Transverse colon (tissue), 4 donors: ENCODE results near the gene CCSER2. TPM values are rescaled to one million over a fixed set of nuclear protein-coding genes. Genes with fewer than 3 reads are reported as not detected.

Source experiments
- DNase-seq: peaks from one replicate; pipeline ENCODE4 v3.0.0-alpha.2; 2019
- H3K27ac ChIP-seq, 4 donors: fragments of 200-600 bp; sonication (generic); 2 replicates each; pipeline ENCODE4 v1.5.1; 2016 to 2018; ENCODE audit warnings: inconsistent platforms in 4 of 4
- H3K27me3 ChIP-seq: fragments of 200-600 bp; sonication (generic); 2 replicates; pipeline ENCODE4 v1.5.1; 2017; ENCODE audit warnings: inconsistent platforms
- H3K36me3 ChIP-seq, 4 donors: fragments of 200-600 bp; sonication (generic); 2 replicates each; pipeline ENCODE4 v1.5.1; 2017 to 2019; ENCODE audit warnings: inconsistent platforms in 4 of 4
- H3K4me1 ChIP-seq, 4 donors: fragments of 200-600 bp; sonication (generic); 2 replicates each; pipeline ENCODE4 v1.5.1; 2017 to 2020; ENCODE audit warnings: inconsistent platforms in 4 of 4
- H3K4me3 ChIP-seq, 4 donors: fragments of 200-600 bp; sonication (generic); 1 replicate in 1 of 4; 2 replicates in 3 of 4; pipeline versions ENCODE4 v1.5.1 to v1.6.1; 2017 to 2019; ENCODE audit warnings: inconsistent platforms in 4 of 4
- H3K9me3 ChIP-seq, 2 donors: fragments of 200-600 bp; sonication (generic); 2 replicates each; pipeline ENCODE4 v1.5.1; 2017 to 2019; ENCODE audit warnings: inconsistent platforms in 2 of 2
- CTCF ChIP-seq, 5 experiments: fragments of 200-600 bp in 3 of 5; fragments of 450-650 bp in 2 of 5; sonication (generic) in 3 of 5; IDR thresholded peaks; 1 replicate in 2 of 5; 2 replicates in 3 of 5; pipeline ENCODE4 v1.5.1; 2016 to 2017; ENCODE audit warnings: antibody characterized with exemption in 5 of 5, inconsistent platforms in 3 of 5, mild to moderate bottlenecking in 2 of 5, moderate library complexity in 1 of 5
- EP300 ChIP-seq: sonication (generic); formaldehyde crosslinking; IDR thresholded peaks from one replicate; pipeline ENCODE4 v1.6.1; 2017; ENCODE audit warnings: antibody characterized with exemption, low read depth
- POLR2A ChIP-seq: fragments of 450-650 bp; IDR thresholded peaks from one replicate; pipeline ENCODE4 v1.6.1; 2016; ENCODE audit warnings: antibody characterized with exemption, mild to moderate bottlenecking, moderate library complexity
- POLR2AphosphoS5 ChIP-seq, 3 donors: sonication (generic); formaldehyde crosslinking; IDR thresholded peaks; one replicate each; pipeline ENCODE4 v1.6.1; 2016; ENCODE audit warnings: antibody characterized with exemption in 3 of 3
- WGBS, 2 donors: methylation state at CpG; one replicate each; pipeline ENCODE4 v1.1.5; 2018; ENCODE audit warnings: low coverage in 1 of 2; 5-methylcytosine and 5-hydroxymethylcytosine counted together
- in situ Hi-C, 4 donors: fragments of 200-750 bp; cut with MboI; loops; one replicate each; pipeline versions ENCODE4 v1.15.0 to v1.15.1; 2017; ENCODE audit warnings: low sequenced_read_pairs in 3 of 4, low pct_ligation_motif_present in 1 of 4, low pct_unique_long_range_greater_than_20kb in 1 of 4
- intact Hi-C: fragments of 100-400 bp; cut with DNase I; formaldehyde crosslinking; loops from one replicate; pipeline ENCODE4 v1.15.1; 2023; ENCODE audit warnings: low total_unique reads
- total RNA-seq, 4 donors: library from RNA; depleted of rRNA; stranded (reverse); fragments of >200 nt; gene quantifications; one replicate each; pipeline ENCODE4 v1.1.0, GENCODE V29; 2016

CCSER2 gene
- total RNA-seq, 4 donors from 2014 or later: 20.9 to 45.6 (median 33.7) TPM

GRCh38 chr10:84368828-84369227 is 40.4 kb downstream of the CCSER2 start:
- Histone ChIP-seq H3K27ac (no peak overlapping the region), H3K36me3 (no peaks in the 10 kb centered on the region), H3K9me3 (no peaks in the 10 kb centered on the region), H3K27me3 (no peaks in the 10 kb centered on the region), H3K4me3 (no peak overlapping the region), H3K4me1 (peaks cover 0 to 10% (median 3%) of the 10 kb centered on the region in 4 donors)
- 82 to 100% methylated on average over 1 of the region's 1 CpG for WGBS, 2 donors
- in situ Hi-C loops: no loop called here
- no peak for TF ChIP-seq CTCF (IDR thresholded peaks at IDR 0.05)
- TF ChIP-seq EP300: no peak
- TF ChIP-seq POLR2A: no peak
- TF ChIP-seq POLR2AphosphoS5 (IDR thresholded peaks at IDR 0.05): no peak
- intact Hi-C loops: no loop called here
- no peak for DNase-seq

GRCh38 chr10:84370283-84370682 is 41.9 kb downstream of the CCSER2 start:
- DNase-seq: no peak
- Histone ChIP-seq H3K27me3 (no peaks in the 10 kb centered on the region), H3K4me1 (peaks cover 0 to 6% (median 4%) of the 10 kb centered on the region in 4 donors), H3K27ac (no peak overlapping the region), H3K4me3 (no peak overlapping the region), H3K9me3 (no peaks in the 10 kb centered on the region), H3K36me3 (no peaks in the 10 kb centered on the region)
- in situ Hi-C loops: loop anchor here in 3 of 4 donors (5.0 to 10.0 kb wide), 2 partner anchors 165 to 167 kb away; no protein-coding TSS in a partner anchor
- TF ChIP-seq POLR2A (no peak), EP300 (no peak)
- 82 to 89% methylated on average over 1 of the region's 1 CpG for WGBS, 2 donors
- intact Hi-C loops: no loop called here

DNA sequence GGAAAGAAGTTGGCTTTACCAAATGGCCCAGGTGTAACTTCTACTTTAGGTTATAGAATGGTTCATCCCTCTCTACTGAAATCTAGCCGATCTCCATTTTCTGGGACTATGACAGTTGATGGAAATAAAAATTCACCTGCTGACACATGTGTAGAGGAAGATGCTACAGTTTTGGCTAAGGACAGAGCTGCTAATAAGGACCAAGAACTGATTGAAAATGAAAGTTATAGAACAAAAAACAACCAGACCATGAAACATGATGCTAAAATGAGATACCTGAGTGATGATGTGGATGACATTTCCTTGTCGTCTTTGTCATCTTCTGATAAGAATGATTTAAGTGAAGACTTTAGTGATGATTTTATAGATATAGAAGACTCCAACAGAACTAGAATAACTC is 43.6 kb downstream of the CCSER2 start:
- peaks cover 0 to 5% (median 1%) of the 10 kb centered on the region in 4 donors for H3K4me1 ChIP-seq
- no peaks in the 10 kb centered on the region for H3K27me3 ChIP-seq
- H3K4me3 ChIP-seq: no peak overlapping the region
- DNase-seq: no peak
- H3K36me3 ChIP-seq: no peaks in the 10 kb centered on the region
- TF ChIP-seq POLR2AphosphoS5 (IDR thresholded peaks at IDR 0.05): no peak
- TF ChIP-seq POLR2A: no peak
- TF ChIP-seq CTCF (IDR thresholded peaks at IDR 0.05): no peak
- TF ChIP-seq EP300: no peak
- WGBS, 2 donors: 81 to 90% methylated on average over 2 of the region's 2 CpGs
- no peak overlapping the region for H3K27ac ChIP-seq
- in situ Hi-C loops: loop anchor here in 3 of 4 donors (5.0 to 10.0 kb wide), 2 partner anchors 163 to 165 kb away; no protein-coding TSS in a partner anchor
- no peaks in the 10 kb centered on the region for H3K9me3 ChIP-seq
- intact Hi-C loops: loop anchor here (1.0 kb wide), 1 partner anchor 107 kb away; no protein-coding TSS in a partner anchor

DNA sequence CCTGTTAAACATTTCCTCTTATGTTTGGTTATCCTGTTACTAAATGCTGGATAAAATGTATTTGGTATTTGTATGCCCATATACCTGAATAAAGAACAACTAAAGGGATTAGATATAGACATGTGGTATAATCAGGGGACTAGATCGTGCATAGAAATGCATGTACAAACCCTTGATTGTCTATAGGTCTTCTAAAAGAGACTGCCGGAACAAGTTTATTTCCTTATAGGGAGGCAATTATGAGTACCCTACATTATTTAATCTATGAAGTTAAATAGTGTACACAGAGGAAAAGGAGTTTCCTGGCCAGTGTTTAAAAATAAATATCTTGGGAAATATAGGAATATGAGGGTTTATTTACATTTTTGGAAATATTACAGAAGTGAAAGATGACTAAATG is 44.6 kb downstream of the CCSER2 start:
- DNase-seq: no peak
- no peaks in the 10 kb centered on the region for H3K9me3 ChIP-seq
- H3K4me3 ChIP-seq: no peak overlapping the region
- in situ Hi-C loops: loop anchor here in 3 of 4 donors (5.0 to 10.0 kb wide), 2 partner anchors 162 to 164 kb away; no protein-coding TSS in a partner anchor
- no peaks in the 10 kb centered on the region for H3K36me3 ChIP-seq
- no peak overlapping the region for H3K27ac ChIP-seq
- TF ChIP-seq POLR2AphosphoS5 (IDR thresholded peaks at IDR 0.05) (no peak), POLR2A (no peak), CTCF (IDR thresholded peaks at IDR 0.05) (no peak), EP300 (no peak)
- H3K4me1 ChIP-seq: peaks cover 0 to 5% (median 1%) of the 10 kb centered on the region in 4 donors
- 36 to 61% methylated on average over 2 of the region's 2 CpGs for WGBS, 2 donors
- intact Hi-C loops: no loop called here
- H3K27me3 ChIP-seq: no peaks in the 10 kb centered on the region

DNA sequence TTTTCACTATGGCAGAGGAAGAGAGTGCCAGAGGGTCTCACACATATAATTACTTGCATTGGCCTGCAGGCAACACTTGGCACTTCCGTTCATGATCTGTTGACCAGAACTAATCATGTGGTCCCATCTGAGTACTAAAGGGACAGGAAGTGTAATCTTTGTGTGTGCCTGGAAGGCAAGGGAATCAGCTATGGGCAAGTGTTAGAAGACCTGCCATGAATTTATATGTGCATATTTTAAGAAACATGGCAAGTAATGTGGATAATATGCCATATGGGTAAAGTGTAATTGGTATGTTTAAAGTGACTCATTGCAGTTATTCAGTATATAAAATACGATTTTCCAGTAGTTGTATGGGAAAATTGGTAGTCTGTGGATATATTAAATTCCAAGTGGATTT is 46.1 kb downstream of the CCSER2 start:
- Histone ChIP-seq H3K4me1 (peaks cover 0 to 5% (median 1%) of the 10 kb centered on the region in 4 donors), H3K27ac (no peak overlapping the region), H3K36me3 (no peaks in the 10 kb centered on the region), H3K27me3 (no peaks in the 10 kb centered on the region), H3K4me3 (no peak overlapping the region), H3K9me3 (no peaks in the 10 kb centered on the region)
- no peak for DNase-seq
- intact Hi-C loops: loop anchor here (2.0 kb wide), 1 partner anchor 166 kb away; no protein-coding TSS in a partner anchor
- no peak for TF ChIP-seq POLR2A
- no peak for TF ChIP-seq POLR2AphosphoS5 (IDR thresholded peaks at IDR 0.05)
- TF ChIP-seq CTCF (IDR thresholded peaks at IDR 0.05): no peak
- no peak for TF ChIP-seq EP300
- WGBS, 2 donors: 29 to 63% methylated on average over 1 to 2 of the region's 2 CpGs
- in situ Hi-C loops: loop anchor here in 3 of 4 donors (5.0 to 10.0 kb wide), 2 partner anchors 160 to 163 kb away; no protein-coding TSS in a partner anchor
